ENCODE results near the gene CSF2RB.

Gene CSF2RB

DNA sequence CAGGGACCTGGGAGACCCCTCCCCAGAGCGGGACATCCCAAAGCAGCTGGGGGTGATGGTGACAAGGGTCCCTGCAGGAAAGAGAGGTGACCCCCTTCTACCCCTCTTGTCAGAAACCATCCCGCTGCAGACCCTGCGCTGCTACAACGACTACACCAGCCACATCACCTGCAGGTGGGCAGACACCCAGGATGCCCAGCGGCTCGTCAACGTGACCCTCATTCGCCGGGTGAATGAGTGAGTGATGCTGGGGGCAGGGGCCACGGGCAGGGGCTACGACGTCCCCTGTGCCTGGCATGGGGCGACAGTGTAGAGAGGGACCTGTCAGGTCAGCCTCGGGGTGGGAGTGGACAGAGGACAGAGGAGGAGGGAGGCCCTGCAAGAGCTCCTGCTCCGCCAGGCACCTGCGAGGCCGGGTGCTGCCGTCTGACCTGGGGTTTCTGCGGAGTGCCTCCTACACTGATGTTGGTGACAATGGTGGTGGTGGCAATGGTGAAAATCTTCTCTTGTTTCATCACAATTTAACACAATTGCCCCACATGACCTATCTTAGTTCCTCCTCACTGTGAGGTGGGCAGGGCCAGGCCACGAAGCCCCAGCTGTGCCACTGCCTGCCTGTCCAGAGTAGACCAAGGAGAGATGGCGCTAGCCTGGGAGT is 9.8 kb downstream of the CSF2RB start:
- FAIRE-seq, result no peak

DNA sequence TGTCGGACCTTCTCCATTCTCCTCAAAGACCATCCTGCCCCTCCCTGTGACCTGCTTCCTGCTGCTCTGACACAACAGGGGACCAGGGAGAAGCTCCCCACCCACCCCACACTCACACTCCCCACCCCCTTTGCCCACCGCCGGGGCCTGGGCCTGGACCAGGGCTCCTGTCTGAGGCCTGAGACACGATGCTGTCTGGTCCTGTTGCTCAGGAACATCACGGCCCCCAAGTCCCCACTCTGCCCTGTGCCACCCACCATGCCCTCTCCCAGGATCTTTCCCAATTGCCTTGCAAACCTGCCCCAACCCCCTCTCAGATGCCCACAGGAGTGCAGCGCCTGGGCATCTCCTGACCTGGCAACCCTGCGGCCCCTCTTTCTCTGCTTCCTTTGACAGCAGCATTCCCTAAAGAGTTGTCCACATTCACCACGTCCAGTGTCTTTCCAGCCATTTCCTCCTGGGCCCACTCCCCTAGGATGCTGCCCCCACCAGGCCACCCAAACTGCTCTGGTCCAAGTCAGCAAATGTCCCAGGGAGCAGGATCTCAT is 10.8 kb downstream of the CSF2RB start:
- no peak for FAIRE-seq
- TF ChIP-seq POLR2A (IDR thresholded peaks at IDR 0.05; ENCODE audit: low read depth, low read length) (no peak), POLR2AphosphoS5 (IDR thresholded peaks at IDR 0.05; ENCODE audit: low read depth, low read length) (no peak), TAF1 (IDR thresholded peaks at IDR 0.05; ENCODE audit: borderline replicate concordance, low read depth, low read length) (no peak)

More for the DNA sequence above, 9.8 kb downstream of the CSF2RB start:
- no peak for TF ChIP-seq POLR2AphosphoS5 (IDR thresholded peaks at IDR 0.05; ENCODE audit: low read depth, low read length)
- TF ChIP-seq TAF1 (IDR thresholded peaks at IDR 0.05; ENCODE audit: borderline replicate concordance, low read depth, low read length), result no peak
- TF ChIP-seq POLR2A (IDR thresholded peaks at IDR 0.05; ENCODE audit: low read depth, low read length), result no peak
- no peak for DNase-seq (ENCODE audit: insufficient read length)

DNA sequence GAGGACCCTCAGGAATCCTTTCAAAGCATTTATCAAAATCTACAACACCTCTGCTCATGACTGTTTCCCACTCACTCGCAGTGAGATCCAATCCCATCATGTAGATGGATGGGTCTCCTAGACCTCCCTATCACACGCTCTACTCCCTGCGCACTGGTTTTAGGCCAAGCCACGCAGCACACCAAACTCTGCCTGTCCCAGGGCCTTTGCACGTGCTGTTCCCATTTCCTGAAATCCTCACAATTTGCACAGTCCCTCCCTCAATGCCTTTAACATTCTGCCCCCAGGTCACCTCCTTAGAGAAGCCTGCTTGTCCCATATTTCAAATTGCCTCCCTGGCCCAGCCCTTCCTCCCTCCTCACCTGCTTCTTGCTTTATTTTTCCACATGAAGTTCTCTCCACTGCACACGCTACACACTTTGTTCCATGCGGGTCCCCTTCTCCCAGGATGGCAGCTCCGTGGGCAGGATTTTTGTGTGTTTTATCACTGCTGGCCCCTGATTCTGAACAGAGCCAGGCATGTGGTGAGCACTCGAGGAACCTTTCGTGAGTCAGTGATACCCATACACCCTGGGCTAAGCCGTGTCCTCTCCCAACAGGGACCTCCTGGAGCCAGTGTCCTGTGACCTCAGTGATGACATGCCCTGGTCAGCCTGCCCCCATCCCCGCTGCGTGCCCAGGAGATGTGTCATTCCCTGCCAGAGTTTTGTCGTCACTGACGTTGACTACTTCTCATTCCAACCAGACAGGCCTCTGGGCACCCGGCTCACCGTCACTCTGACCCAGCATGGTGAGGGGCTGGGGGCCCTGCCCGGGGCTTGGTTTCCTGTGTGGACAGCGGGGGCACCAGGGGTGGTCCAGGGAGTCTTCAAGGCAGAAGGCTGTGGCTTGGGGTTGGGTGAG is 12.2 kb downstream of the CSF2RB start:
- DNase-seq (ENCODE audit: insufficient read length) (no peak), FAIRE-seq (no peak)

More for the DNA sequence above, 10.8 kb downstream of the CSF2RB start:
- no peak for DNase-seq (ENCODE audit: insufficient read length)

DNA sequence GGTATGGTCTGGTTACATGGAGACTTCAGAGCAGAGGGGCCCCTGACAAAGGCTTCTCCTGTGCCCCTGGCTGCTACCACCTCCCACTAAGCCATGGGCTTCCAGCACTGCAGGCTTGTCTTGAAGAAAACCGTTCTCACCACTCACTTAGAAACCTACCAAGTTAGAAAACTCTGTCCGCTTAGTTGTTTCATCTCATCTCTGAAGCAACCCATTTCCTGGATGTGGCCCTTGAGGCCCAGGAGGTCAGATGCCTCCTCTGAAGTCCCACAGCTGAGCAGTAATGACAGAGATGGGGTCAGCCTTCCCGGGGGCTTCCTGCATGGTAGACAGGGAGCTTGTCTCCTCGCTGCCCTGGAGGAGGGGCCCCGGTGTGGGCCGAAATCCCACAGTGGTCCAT is 12.9 kb downstream of the CSF2RB start:
- FAIRE-seq (no peak), DNase-seq (ENCODE audit: insufficient read length) (no peak)
- TF ChIP-seq TAF1 (IDR thresholded peaks at IDR 0.05; ENCODE audit: borderline replicate concordance, low read depth, low read length) (no peak), POLR2AphosphoS5 (IDR thresholded peaks at IDR 0.05; ENCODE audit: low read depth, low read length) (no peak), POLR2A (IDR thresholded peaks at IDR 0.05; ENCODE audit: low read depth, low read length) (no peak)

More for the DNA sequence above, 12.2 kb downstream of the CSF2RB start:
- TF ChIP-seq POLR2AphosphoS5 (IDR thresholded peaks at IDR 0.05; ENCODE audit: low read depth, low read length) (no peak; the same call in 1 of the 2 replicates), TAF1 (IDR thresholded peaks at IDR 0.05; ENCODE audit: borderline replicate concordance, low read depth, low read length) (no peak), POLR2A (IDR thresholded peaks at IDR 0.05; ENCODE audit: low read depth, low read length) (no peak)

DNA sequence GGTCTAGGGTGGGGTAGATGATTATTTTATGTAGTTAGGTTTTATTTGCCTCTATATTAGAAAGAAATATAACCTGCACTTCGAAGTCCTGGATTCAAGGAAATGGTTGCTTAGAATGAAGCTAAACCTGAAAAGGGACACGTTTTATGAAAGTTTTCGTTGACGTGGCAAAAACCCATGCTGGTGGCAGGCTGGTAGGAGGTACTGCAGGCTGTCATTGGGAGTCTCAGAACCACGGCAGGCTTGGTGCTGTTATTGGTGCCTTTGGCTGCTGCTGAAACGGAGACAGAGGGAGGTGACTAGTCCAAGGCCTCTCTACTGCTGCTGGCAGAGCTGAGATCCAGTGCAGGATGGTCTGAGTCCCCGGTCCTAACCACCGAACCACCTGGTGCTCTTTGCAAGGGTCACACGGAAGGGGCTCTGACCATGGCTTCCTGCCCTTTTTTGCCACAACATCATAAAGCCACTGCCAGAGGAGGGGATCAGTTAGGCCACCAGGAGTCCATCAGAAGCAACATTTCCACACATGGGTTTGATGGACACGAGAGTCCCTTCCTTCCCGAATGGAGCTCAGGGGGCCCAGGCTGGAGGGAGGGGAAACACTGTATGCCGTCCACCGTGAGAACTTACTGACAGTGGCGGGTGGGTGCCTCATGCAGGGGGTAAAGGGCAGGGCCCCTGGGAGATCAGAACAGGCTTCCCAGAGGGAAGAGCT is 13.4 kb downstream of the CSF2RB start:
- no peak for FAIRE-seq
- DNase-seq (ENCODE audit: insufficient read length), result no peak
- TF ChIP-seq POLR2AphosphoS5 (IDR thresholded peaks at IDR 0.05; ENCODE audit: low read depth, low read length), result no peak
- TF ChIP-seq POLR2A (IDR thresholded peaks at IDR 0.05; ENCODE audit: low read depth, low read length), result no peak
- TF ChIP-seq TAF1 (IDR thresholded peaks at IDR 0.05; ENCODE audit: borderline replicate concordance, low read depth, low read length), result no peak

DNA sequence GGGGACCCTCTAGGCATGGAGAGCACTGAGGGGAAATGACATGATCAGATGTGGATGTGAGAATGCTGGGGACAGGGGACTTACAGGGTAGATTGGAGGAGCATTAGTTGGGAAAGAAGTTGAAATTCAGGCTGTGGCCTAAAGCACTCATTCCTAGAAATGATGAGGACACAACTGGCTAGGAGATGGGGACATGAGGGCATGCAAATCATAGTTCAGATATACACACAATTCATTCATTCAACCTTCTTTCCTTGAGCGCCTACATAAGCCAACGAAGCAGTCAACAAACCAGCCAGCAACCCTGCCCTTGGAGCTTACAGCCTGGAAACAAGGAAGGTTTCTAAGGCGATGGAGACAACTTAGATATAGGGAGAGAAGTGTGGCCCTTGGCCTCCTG is 14.2 kb downstream of the CSF2RB start:
- FAIRE-seq (no peak), DNase-seq (ENCODE audit: insufficient read length) (no peak)
- TF ChIP-seq POLR2AphosphoS5 (IDR thresholded peaks at IDR 0.05; ENCODE audit: low read depth, low read length) (no peak; the same call in 1 of the 2 replicates), TAF1 (IDR thresholded peaks at IDR 0.05; ENCODE audit: borderline replicate concordance, low read depth, low read length) (no peak)

DNA sequence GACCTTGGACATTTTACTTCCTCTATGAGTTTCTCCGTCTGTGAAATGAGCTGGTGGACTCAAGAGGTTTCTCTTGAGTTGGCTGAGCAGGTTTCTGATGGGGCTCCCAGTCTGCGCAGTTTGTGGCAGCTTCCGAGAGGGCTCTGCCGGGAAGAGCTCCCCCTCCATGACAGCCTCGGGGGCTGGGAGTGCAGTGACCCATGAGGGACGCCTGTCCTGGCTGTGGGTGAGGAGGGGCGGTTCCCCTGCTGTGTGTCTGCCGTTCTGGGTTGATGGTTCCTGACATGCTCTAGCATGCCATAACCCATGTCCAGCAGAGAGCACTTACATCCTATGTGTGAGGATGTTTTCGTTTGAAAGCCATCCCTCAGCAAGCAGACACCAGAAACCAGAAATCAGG is 14.8 kb downstream of the CSF2RB start:
- no peak for FAIRE-seq
- DNase-seq (ENCODE audit: insufficient read length), result no peak
- no peak for TF ChIP-seq POLR2A (IDR thresholded peaks at IDR 0.05; ENCODE audit: low read depth, low read length)
- TF ChIP-seq TAF1 (IDR thresholded peaks at IDR 0.05; ENCODE audit: borderline replicate concordance, low read depth, low read length), result no peak
- no peak for TF ChIP-seq POLR2AphosphoS5 (IDR thresholded peaks at IDR 0.05; ENCODE audit: low read depth, low read length)

DNA sequence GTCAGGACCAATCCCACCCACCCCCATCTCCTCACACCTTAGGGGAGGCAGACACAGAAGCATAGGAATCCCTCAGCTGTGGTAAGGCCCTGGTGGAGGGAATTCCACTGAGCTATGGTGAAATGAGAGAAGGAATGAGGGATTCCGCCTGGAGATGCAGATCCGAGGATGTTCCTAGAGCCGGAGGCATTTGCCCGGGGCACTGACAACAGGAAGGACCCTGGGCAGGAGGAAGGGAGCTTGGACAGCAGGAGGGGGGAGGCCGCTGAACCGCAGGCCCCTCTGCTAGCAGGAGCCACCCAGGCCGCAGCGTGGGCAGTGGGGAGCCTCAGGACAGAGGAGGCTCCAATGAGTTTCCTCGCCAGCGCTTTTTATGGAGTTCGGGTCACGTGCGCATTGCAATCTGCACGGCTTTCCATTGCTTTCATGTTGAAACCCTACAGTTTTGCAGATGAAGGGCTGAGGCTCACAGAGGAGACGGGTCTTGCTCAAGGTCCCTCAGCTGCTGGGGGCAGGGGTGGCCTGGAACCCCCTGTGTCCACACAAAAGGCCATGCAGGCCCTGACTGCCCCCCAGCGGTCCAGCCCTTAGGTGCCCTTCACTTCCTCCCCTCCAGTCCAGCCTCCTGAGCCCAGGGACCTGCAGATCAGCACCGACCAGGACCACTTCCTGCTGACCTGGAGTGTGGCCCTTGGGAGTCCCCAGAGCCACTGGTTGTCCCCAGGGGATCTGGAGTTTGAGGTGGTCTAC is 15.5 kb downstream of the CSF2RB start:
- no peak for TF ChIP-seq TAF1 (IDR thresholded peaks at IDR 0.05; ENCODE audit: borderline replicate concordance, low read depth, low read length)
- no peak; the same call in 1 of the 2 replicates for TF ChIP-seq POLR2AphosphoS5 (IDR thresholded peaks at IDR 0.05; ENCODE audit: low read depth, low read length)
- TF ChIP-seq POLR2A (IDR thresholded peaks at IDR 0.05; ENCODE audit: low read depth, low read length), result no peak
- FAIRE-seq (no peak), DNase-seq (ENCODE audit: insufficient read length) (no peak)

DNA sequence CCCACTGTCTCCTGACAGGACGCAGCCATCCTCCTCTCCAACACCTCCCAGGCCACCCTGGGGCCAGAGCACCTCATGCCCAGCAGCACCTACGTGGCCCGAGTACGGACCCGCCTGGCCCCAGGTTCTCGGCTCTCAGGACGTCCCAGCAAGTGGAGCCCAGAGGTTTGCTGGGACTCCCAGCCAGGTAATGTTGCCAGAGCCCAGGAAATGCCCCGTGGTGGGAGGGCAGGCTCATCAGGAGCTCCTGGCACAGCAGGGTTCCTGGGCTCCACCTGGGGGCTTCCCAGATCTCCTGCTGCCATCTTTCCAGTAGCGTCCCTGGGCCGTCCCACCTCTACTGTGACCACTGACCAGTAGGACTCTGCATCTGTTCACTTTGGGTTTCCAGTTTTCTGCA is 16.2 kb downstream of the CSF2RB start:
- FAIRE-seq (no peak), DNase-seq (ENCODE audit: insufficient read length) (no peak)
- TF ChIP-seq TAF1 (IDR thresholded peaks at IDR 0.05; ENCODE audit: borderline replicate concordance, low read depth, low read length), result no peak
- TF ChIP-seq POLR2A (IDR thresholded peaks at IDR 0.05; ENCODE audit: low read depth, low read length), result no peak
- no peak for TF ChIP-seq POLR2AphosphoS5 (IDR thresholded peaks at IDR 0.05; ENCODE audit: low read depth, low read length)

DNA sequence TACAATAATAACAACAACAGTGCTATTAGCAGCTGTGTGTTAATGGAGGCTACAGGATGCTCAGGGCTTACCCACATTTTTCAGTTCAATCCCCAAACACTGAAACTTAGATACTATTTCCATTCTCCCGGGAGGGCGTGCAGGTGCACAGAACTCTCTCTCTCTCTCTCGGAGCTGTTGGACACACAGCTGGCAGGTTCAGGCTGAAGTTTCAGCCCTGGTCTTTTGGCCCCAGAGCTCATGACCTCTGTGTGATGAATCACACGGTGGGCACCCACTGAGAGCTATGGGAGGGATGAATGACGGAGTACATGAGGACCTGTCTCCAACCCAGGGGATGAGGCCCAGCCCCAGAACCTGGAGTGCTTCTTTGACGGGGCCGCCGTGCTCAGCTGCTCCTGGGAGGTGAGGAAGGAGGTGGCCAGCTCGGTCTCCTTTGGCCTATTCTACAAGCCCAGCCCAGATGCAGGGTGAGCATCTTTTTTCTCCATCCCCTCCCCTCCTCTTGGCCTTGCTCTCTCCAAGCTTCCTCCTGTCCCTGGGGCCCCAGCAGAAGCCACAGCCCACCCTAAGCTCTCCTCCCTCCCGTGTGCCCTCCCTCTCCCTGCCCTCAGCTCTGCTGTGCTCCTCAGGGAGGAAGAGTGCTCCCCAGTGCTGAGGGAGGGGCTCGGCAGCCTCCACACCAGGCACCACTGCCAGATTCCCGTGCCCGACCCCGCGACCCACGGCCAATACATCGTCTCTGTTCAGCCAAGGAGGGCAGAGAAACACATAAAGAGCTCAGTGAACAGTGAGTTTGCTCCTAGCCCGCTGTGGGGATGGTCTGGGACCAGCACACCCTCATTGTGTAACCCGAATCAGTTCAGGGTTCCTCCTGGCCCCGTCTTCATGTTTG is 16.9 kb downstream of the CSF2RB start:
- no peak for TF ChIP-seq POLR2AphosphoS5 (IDR thresholded peaks at IDR 0.05; ENCODE audit: low read depth, low read length)
- no peak for TF ChIP-seq TAF1 (IDR thresholded peaks at IDR 0.05; ENCODE audit: borderline replicate concordance, low read depth, low read length)
- no peak for TF ChIP-seq POLR2A (IDR thresholded peaks at IDR 0.05; ENCODE audit: low read depth, low read length)
- DNase-seq (ENCODE audit: insufficient read length) (no peak), FAIRE-seq (no peak)

Measured in GM12892 (cell line).